Measurements from ENCODE around the gene ZCWPW2.

Gene ZCWPW2

GRCh38 chr3:28386049-28386448 is 37.5 kb downstream of the ZCWPW2 start:
- DNase-seq: no peak

GRCh38 chr3:28388978-28389377 is 40.5 kb downstream of the ZCWPW2 start:
- no peak for DNase-seq

- no peak for DNase-seq
These were observed 50.7 kb downstream of the ZCWPW2 start for GRCh38 chr3:28399206-28399605.

- DNase-seq: no peak
These were observed 57.7 kb downstream of the ZCWPW2 start for GRCh38 chr3:28406241-28406640.

- DNase-seq: no peak
These were observed 100.9 kb downstream of the ZCWPW2 start for GRCh38 chr3:28449398-28449797.

- DNase-seq: no peak
These were observed 114.3 kb downstream of the ZCWPW2 start for GRCh38 chr3:28462866-28463265.

- no peak for DNase-seq
These were observed 118.9 kb downstream of the ZCWPW2 start for GRCh38 chr3:28467414-28467813.

GRCh38 chr3:28476194-28476593 is 127.7 kb downstream of the ZCWPW2 start:
- DNase-seq: no peak

- DNase-seq: no peak
These were observed 128.2 kb downstream of the ZCWPW2 start for GRCh38 chr3:28476764-28477163.

- DNase-seq: no peak
These were observed 136.6 kb downstream of the ZCWPW2 start for GRCh38 chr3:28485164-28485563.

GRCh38 chr3:28495301-28495700 is 146.8 kb downstream of the ZCWPW2 start:
- no peak for DNase-seq

GRCh38 chr3:28502397-28502937 is 153.9 kb downstream of the ZCWPW2 start:
- no peak for DNase-seq

- DNase-seq: no peak
These were observed 156.5 kb downstream of the ZCWPW2 start for GRCh38 chr3:28504976-28505375.

- DNase-seq: no peak
These were observed 173.1 kb downstream of the ZCWPW2 start for GRCh38 chr3:28521663-28522062.

- no peak for DNase-seq
These were observed 193.8 kb downstream of the ZCWPW2 start for GRCh38 chr3:28542351-28542750.

- DNase-seq: no peak
These were observed 195.7 kb downstream of the ZCWPW2 start for GRCh38 chr3:28544236-28544635.

- no peak for DNase-seq
These were observed 196.3 kb downstream of the ZCWPW2 start for GRCh38 chr3:28544831-28545230.

GRCh38 chr3:28547677-28548076 is 199.2 kb downstream of the ZCWPW2 start:
- DNase-seq: no peak

- no peak for DNase-seq
These were observed 204.7 kb downstream of the ZCWPW2 start for GRCh38 chr3:28553175-28553574.

GRCh38 chr3:28556195-28556594 is 207.7 kb downstream of the ZCWPW2 start:
- no peak for DNase-seq

GRCh38 chr3:28564211-28564610 is 215.7 kb downstream of the ZCWPW2 start:
- no peak for DNase-seq

GRCh38 chr3:28569357-28569756 is 220.8 kb downstream of the ZCWPW2 start:
- no peak for DNase-seq

GRCh38 chr3:28574036-28574435 is 225.5 kb downstream of the ZCWPW2 start:
- no peak for DNase-seq

- DNase-seq: peak; percentile 48
These were observed 226.7 kb downstream of the ZCWPW2 start for GRCh38 chr3:28575100-28575745.

Data from activated CD8-positive, alpha-beta memory T cell treated with anti-CD3 and anti-CD28 coated beads, Interleukin-2, amount 50 U/mL, for 48 hours (primary cell).